ENCODE data around the gene KDM2B.

- TF ChIP-seq POLR2A (IDR thresholded peaks at IDR 0.05), result no peak
- no peak for TF ChIP-seq CTCF (IDR thresholded peaks at IDR 0.05)
Measured at GRCh38 chr12:121507984-121508383, 72.8 kb downstream of the KDM2B start.

Data from breast epithelium (tissue), 3 donors.